Testis (tissue), 3 donors: Measurements from ENCODE around the gene XRCC1. TPM values are rescaled to one million over a fixed set of nuclear protein-coding genes. Genes with fewer than 3 reads are reported as not detected.

Experiments
- DNase-seq: peaks from one replicate; pipeline ENCODE4 v3.0.0-alpha.2; 2019
- H3K27ac ChIP-seq, 2 donors: fragments of 200-600 bp; sonication (generic); one replicate each; pipeline ENCODE4 v1.5.1; 2019
- H3K27me3 ChIP-seq: fragments of 200-600 bp; sonication (generic); one replicate; pipeline ENCODE4 v1.5.1; 2019
- H3K36me3 ChIP-seq: fragments of 200-600 bp; sonication (generic); one replicate; pipeline ENCODE4 v1.5.1; 2017; ENCODE audit warnings: low read depth; ENCODE audit errors: missing control alignments
- H3K4me1 ChIP-seq: fragments of 200-600 bp; sonication (generic); one replicate; pipeline ENCODE4 v1.5.1; 2019
- H3K4me3 ChIP-seq, 2 donors: fragments of 200-600 bp; sonication (generic); one replicate each; pipeline ENCODE4 v1.5.1; 2017 to 2019
- H3K9me3 ChIP-seq: fragments of 200-600 bp; sonication (generic); one replicate; pipeline ENCODE4 v1.5.1; 2017
- CTCF ChIP-seq, 3 experiments: fragments of 450-650 bp in 2 of 3; fragments of 200-600 bp in 1 of 3; sonication (generic) in 1 of 3; IDR thresholded peaks; one replicate each; pipeline ENCODE4 v1.5.1; 2016 to 2019; ENCODE audit warnings: antibody characterized with exemption in 3 of 3, mild to moderate bottlenecking in 2 of 3, moderate library complexity in 1 of 3
- POLR2A ChIP-seq: fragments of 450-650 bp; IDR thresholded peaks from one replicate; pipeline ENCODE4 v1.6.1; 2017; ENCODE audit warnings: antibody characterized with exemption, mild to moderate bottlenecking, moderate library complexity
- WGBS, 2 donors: methylation state at CpG; one replicate each; pipeline ENCODE4 v1.1.5; 2018; 5-methylcytosine and 5-hydroxymethylcytosine counted together
- intact Hi-C: fragments of 100-400 bp; cut with DNase I; formaldehyde crosslinking; loops from one replicate; pipeline ENCODE4 v1.15.1; 2023; ENCODE audit warnings: low total_unique reads
- polyA plus RNA-seq: library from polyadenylated mRNA; stranded (reverse); fragments of 350-450 nt; fragmentation: Illumina TruSeq; extraction: RNeasy Lipid Tissue Mini Kit (QIAGEN cat#74804); gene quantifications from one replicate; pipeline ENCODE4 v1.2.3, GENCODE V29; 2014; ENCODE audit warnings: low read depth, low replicate concordance; ENCODE audit not compliant: insufficient read depth
- total RNA-seq, 2 donors: library from RNA; depleted of rRNA; stranded (reverse); fragments of >200 nt; gene quantifications; one replicate each; pipeline ENCODE4 v1.2.3, GENCODE V29; 2016

The XRCC1 gene
- total and polyA plus RNA-seq, 3 donors from 2014 or later = 40.6 to 49.1 (median 44.8) TPM

- intact Hi-C loops = no loop called here
- no peak for TF ChIP-seq CTCF (IDR thresholded peaks at IDR 0.05)
- no peak for TF ChIP-seq POLR2A
- Histone ChIP-seq H3K9me3 (peaks cover 6% of the 10 kb centered on the region), H3K4me3 (no peak overlapping the region), H3K27me3 (no peaks in the 10 kb centered on the region), H3K36me3 (no peaks in the 10 kb centered on the region), H3K27ac (no peak overlapping the region), H3K4me1 (no peaks in the 10 kb centered on the region)
- no peak for DNase-seq
- WGBS, 2 donors = 95 to 97% methylated on average over 3 of the region's 3 CpGs
These were observed 34.9 kb downstream of the XRCC1 start for GRCh38 chr19:43540381-43540780.

- intact Hi-C loops = no loop called here
- Histone ChIP-seq H3K27me3 (no peaks in the 10 kb centered on the region), H3K36me3 (no peaks in the 10 kb centered on the region), H3K27ac (no peak overlapping the region), H3K4me1 (peaks cover 5% of the 10 kb centered on the region), H3K9me3 (peaks cover 6% of the 10 kb centered on the region), H3K4me3 (no peak overlapping the region)
- no peak for TF ChIP-seq POLR2A
- no peak for TF ChIP-seq CTCF (IDR thresholded peaks at IDR 0.05)
- no peak for DNase-seq
These were observed 36.4 kb downstream of the XRCC1 start for GRCh38 chr19:43538922-43539321.

DNA sequence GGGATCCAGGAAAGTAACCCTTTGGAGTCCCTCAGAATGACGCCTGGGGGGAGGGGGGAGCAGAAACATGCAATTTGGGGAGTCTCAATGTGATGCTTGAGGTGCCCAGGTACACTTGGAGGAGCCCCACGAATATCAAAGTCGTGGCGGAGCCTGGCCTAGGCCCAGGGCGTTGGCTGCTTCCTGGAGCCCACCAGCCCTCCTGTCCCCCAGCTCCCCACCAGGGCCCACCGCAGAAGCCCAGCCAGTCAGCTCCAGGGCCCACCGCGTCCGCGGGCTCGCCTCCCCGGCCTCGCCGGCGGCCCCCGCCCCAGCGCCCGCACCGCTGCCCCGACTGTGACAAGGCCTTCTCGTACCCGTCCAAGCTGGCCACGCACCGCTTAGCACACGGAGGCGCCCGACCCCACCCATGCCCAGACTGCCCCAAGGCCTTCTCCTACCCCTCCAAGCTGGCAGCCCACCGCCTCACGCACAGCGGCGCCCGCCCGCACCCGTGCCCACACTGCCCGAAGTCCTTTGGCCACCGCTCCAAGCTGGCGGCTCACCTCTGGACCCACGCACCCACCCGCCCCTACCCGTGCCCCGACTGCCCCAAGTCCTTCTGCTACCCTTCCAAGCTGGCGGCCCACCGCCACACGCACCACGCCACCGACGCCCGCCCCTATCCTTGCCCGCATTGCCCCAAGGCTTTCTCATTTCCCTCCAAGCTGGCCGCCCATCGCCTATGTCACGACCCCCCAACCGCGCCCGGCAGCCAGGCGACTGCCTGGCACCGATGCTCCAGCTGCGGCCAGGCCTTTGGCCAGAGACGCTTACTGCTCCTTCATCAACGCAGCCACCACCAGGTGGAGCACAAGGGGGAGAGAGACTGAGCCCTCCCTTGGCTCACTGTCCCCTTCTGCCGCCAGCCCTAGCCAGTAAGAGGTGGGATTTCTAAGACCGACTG lies 40.2 kb downstream of the XRCC1 start:
- peak overlapping the region in 1 of 2 donors; percentile 90 for H3K27ac ChIP-seq
- H3K36me3 ChIP-seq = no peaks in the 10 kb centered on the region
- H3K27me3 ChIP-seq = no peaks in the 10 kb centered on the region
- DNase-seq = peak; percentile 66
- no peak overlapping the region for H3K4me3 ChIP-seq
- peaks cover 5% of the 10 kb centered on the region for H3K4me1 ChIP-seq
- intact Hi-C loops = no loop called here
- TF ChIP-seq POLR2A = no peak
- peak in 2 of 3 experiments; percentile 32 to 40 for TF ChIP-seq CTCF (IDR thresholded peaks at IDR 0.05)
- H3K9me3 ChIP-seq = peaks cover 6% of the 10 kb centered on the region
- 48 to 51% methylated on average over 39 to 61 of the region's 62 CpGs for WGBS, 2 donors

- peak overlapping the region; percentile 18 to 90 for H3K27ac ChIP-seq
- peaks cover 6% of the 10 kb centered on the region for H3K9me3 ChIP-seq
- no peaks in the 10 kb centered on the region for H3K36me3 ChIP-seq
- TF ChIP-seq POLR2A (no peak), CTCF (IDR thresholded peaks at IDR 0.05) (no peak)
- H3K4me1 ChIP-seq = peaks cover 5% of the 10 kb centered on the region
- H3K4me3 ChIP-seq = peak overlapping the region; percentile 59 to 61
- 5 to 18% methylated on average over 16 to 17 of the region's 17 CpGs for WGBS, 2 donors
- intact Hi-C loops = no loop called here
- no peaks in the 10 kb centered on the region for H3K27me3 ChIP-seq
- no peak for DNase-seq
These were observed 41.0 kb downstream of the XRCC1 start for GRCh38 chr19:43534305-43534815.
